ENCODE measurements around the gene MT1X.

The MT1X gene

DNA sequence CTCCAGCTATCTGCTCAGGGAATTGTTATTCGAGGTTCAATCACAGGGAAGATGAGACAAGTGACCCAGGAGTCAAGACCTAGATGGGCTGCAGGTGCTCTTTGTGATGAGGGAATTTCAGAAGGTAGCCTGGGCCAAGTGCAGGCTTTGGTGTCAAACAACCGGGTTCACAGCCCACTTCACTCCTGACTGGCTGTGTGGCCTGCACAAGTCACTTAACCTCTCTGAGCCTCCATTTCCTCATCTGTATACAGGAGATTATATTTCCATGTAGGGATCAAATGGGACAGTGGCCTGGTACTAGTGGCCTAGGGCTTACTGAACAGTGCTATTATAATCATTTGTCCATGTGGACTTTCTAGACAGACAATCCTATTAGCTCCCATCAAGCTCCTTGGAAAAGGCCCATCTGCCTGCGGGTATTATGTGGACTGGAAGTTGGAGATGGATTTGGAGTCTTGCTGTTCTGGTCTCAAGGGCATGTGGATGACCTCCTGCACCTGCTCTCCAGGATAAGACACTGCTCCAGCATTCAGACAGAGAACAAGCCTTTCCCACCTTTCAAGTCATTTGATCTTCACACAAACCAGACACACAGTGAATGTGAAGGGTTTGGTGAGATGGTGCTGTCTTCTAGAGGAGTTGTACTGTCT lies 3.1 kb upstream of the MT1X start:
- DNase-seq (ENCODE audit: low spot score): no peak

DNA sequence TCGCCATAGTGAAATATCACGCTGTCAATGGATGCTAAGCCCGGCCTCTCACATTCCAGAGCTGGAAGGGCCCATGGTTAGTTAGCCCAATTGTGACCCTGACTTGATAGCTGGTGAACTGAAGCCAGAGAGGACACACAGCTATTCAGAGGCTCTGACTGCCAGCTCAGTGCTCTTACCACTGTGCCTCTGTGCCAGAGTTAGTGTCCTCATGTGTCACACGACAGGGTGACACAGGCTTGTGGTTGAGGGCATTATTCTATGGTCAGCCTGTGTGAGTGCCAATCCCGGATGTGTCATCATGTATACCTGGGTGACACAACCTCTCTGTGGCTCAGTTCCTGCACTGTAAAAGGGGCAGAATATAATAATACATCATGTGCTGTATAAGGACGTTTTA lies 2.5 kb upstream of the MT1X start:
- no peak for DNase-seq (ENCODE audit: low spot score)

DNA sequence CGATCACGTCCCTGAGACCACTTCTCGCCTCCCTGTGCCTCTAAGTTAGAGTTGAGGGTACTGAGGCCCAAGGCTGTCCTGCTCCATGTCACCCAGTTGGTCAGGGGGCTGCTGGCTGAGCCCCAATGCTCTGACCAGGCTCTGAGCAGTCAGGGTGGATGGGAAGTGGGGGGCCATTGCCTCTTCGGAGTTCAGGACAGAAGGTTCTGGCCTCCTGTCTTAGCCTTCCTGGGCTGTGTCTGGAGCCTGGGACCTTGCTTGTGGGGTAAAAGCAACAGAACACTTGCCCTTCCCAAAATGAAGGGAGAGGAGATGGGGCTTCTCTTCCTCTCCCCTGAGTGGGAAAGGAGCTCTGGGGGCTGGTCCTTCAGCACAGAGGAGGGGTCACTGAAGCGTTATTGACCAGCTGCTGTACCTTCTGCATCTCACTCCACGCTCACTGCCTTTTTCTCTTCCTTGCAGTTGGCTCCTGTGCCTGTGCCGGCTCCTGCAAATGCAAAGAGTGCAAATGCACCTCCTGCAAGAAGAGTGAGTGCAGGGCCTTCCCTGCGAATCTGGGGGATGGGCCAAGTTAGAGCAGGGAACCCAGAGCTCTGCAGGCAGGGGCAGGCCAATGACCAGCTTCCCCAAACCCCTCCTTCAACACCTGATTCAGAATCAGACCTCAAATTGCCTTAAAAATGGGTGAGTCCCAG lies 580 bp downstream of the MT1X start:
- no peak for DNase-seq (ENCODE audit: low spot score)

DNA sequence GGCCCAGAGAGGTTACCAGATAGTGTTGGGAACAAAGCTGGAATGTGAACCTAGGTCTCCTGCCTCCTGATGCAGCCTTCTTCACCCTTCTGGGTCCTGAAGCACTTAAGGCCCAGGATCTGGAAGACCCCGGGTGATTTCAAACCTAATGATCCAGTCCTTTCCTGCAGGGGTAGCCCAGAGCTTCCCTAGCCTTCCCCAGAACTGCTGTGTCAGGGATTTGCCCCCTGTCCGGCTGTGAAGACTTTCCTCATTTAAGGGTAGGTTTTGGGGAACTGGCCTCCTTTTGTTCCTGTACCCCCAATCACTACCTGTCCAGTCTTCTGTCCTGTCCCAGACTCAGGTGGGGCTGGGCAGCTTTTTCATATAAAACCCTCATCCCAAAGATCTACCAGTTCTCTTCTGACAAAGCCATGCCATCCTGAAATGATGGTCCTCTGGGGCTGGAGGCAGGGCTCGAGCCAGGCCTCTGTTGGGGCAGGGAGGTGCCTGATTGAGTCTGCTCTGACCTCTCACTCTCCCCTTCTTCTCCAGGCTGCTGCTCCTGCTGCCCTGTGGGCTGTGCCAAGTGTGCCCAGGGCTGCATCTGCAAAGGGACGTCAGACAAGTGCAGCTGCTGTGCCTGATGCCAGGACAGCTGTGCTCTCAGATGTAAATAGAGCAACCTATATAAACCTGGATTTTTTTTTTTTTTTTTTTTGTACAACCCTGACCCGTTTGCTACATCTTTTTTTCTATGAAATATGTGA lies 1.3 kb downstream of the MT1X start:
- no peak for DNase-seq (ENCODE audit: low spot score)

DNA sequence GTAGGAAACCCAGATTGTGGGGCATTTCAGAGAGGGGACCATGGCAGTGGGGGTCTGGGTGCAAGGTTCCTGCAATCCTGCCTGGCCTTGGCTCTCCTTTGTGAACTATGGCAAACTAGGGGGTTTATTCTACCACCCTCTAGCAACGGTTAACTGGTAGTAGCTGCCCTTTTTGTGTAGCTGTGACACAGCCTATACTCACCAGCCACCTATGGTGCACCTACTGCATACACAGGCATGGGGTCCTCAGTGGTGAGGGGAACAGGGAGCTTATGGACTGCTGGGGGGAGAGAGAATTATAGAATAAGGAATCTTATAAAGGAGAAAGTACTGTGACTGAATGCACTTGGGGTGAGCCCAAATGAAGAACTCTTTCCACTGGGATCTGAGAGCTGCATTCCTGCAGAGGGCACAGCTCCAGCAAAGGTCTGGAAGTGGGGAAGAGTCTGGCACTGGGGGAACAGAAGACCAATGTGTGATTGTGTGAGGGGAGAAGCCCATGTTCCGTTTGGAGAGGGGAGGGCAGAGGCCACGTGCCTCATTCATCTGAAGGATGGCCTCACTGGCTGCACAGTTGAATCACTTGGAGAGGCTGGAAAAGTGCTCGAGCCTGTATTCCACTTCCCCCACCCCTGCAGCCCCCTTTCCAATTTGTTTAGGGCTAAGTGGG lies 2.1 kb downstream of the MT1X start:
- DNase-seq (ENCODE audit: low spot score): no peak

DNA sequence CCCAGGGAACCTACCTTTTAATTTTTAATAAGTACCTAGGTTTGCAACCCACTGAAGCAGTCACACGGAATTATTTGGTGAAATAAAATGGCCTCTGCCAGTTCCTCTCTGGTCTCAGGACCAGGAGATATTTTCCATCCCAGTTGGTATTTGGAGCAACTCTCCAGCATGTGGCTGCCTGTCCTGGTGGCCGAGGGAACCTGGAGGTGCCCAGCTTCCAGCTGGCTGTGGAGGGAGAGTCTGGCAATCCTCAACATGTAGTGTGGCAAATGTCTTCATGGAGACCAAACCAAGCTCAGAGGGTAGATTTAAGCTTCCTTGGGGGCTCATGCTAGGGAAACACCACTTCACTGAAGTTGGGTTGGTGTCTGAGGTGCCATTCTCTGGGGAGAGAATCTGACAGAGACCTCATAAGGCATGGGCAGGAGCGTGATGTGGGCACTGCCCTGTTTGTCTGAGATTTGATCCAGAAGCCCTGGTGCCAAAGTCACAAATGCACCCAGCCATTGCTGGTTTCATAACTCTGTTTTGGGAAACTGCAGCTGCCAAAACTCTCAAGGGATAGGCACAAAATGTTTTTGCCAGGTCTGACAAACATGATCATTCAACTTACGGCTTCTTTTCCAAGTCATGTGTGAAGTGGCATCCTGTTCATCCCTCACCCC lies 2.8 kb downstream of the MT1X start:
- DNase-seq (ENCODE audit: low spot score): no peak

DNA sequence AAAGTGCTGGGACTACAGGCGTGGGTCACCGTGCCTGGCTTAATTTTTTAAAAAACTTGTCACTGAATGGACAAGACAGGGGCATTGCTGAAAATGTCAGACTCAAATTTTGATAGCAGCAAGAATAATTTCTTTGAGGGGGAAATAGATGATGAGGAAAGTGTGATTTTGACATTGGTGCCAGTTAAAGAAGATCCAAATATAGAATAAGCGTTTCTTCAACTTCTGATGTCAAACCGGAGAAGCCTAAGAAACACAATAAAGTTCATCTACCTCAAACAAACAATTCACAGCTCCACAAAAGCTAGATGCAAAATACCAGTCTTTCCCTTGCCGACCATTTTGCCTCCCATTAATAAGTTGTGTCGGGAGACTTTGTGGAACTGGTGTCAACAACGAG lies 4.5 kb downstream of the MT1X start:
- no peak for DNase-seq (ENCODE audit: low spot score)

DNA sequence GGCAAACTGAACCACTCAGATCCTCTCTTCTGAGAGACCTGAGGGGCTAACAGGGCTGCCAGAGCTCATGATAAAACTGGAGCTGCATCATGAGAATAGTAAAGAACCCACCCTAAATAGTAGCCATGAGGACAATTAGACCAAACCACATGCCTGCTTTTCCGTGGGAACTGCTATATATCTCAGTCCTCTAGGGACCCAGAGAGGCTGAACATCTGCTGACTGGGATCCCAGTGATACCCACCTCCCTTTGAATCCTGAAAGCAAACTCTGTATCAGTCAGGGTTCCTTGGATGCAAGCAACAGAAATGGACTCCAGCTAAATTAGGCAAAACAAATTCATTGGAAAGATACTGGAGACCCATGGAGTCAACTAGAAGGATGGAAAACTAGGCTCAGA lies 6.5 kb downstream of the MT1X start:
- no peak for DNase-seq (ENCODE audit: low spot score)

DNA sequence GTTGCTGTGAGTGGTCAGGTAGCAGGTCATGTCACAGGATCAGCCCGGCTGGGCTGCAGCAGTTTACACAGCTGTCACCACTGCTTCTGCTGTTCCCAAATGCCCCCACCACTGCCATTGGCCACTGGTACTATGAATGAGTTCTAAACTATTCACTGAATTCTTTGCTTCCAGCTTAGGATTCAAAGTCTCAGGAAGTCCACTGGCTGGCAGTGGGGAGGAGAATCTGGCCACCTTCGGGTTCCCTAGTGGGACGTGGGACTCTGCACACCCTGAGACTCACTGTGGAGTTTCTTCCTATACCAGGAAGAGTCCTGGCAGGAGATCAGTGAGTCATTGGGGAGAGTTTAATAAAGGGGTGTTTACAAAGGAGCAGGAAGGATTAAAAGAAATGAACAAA lies 6.9 kb downstream of the MT1X start:
- DNase-seq (ENCODE audit: low spot score): no peak

DNA sequence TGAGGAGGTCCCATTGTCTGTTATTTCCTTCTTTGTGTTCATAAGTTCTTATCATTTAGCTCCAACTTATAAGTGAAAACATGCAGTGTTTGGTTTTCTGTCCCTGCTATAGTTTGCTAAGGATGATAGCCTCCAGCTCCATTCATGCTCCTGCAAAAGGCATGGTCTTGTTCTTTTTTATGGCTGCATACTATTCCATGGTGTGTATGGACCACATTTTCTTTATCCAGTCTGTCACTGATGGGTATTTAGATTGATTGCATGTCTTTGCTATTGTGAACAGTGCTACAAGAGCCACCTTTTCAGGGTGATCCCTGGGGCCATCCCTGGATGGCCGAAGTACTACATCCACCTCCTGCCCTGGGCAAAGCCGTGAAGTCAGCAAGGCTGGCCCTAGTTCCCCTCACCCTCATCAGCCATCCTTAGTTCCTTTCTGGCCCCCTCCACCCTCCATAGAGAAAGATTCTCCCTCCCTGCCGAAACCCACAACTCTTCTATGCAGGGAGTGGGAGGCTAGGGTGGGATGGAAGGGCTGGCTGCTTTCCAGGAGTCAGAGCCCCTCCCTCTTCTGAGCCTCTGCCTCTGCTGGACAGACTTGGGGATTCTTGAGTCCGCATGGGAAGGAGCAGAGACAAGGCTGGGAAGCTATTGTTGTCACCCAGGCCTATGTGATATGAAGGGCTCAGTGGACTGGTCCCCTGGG lies 8.3 kb downstream of the MT1X start:
- no peak for DNase-seq (ENCODE audit: low spot score)

DNA sequence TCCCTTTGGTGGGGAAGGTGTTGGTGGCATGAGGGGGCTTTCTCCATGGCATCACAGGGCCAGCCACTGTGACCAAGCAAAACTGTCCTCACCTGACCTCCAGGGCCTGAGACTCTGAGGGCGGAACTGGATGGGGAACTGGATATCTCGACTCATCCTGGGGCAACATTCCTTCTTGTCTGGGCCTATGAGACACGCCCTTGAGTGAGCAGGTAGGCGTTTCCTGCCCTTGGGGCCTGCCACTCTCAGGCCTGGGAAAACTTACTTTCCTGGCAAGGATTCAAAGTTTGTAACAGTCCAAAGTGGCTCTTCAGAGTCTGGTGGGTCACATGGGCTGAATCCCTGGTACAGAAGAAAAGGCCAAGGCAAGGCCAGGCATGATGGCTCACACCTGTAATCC lies 9.6 kb downstream of the MT1X start:
- no peak for DNase-seq (ENCODE audit: low spot score)

DNA sequence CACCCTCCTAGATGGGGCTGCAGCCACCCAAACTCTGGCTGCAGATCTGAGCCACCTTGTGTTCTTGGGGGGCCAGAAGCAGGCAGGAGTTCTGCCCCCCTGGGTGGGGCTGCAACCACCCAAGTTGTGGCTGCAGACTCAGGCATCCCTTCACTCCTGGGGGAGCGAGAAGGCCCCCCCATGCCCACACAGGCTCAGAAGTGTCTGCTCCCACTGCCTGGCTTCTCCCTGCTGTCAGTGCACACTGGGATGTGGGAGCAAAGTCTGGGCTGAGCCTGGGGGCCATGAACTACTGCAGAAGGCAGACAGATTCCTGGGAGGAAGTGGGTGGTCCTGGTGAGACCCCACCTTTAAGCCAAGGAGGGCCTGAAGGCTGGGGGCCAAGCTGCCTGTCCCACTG lies 13.0 kb downstream of the MT1X start:
- DNase-seq (ENCODE audit: low spot score): no peak

DNA sequence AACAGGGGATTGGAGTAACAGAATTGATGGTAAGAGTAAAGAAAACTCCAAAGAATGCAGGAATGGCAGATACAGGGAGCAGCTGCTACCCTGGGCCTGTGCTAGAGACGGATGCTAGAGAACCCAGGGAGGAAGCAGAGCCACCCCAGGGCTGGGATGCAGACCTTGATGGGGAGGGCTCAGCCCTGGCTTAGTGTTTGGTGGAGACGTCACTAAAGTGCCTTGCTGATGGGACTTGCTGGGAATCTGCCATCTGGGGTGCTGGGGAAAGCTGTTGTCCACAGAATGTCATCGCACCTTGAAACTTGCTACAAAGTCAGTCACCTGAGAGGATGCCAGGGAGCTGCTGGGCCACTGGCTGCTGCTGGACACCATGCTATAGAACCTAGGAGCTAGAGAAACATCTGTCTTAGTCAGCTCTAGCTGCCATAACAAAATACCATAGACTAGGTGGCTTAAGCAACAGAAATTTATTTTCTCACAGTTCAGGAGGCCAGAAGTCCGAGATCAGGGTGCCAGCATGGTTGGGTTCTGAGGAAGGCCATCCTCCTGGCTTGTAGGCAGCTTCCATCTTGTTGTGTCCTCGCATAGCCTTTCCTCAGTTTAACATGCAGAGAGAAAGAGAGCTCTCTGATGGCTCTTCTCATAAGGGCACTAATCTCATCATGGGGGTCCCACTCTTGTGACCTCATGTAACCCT lies 15.3 kb downstream of the MT1X start:
- DNase-seq (ENCODE audit: low spot score): no peak

DNA sequence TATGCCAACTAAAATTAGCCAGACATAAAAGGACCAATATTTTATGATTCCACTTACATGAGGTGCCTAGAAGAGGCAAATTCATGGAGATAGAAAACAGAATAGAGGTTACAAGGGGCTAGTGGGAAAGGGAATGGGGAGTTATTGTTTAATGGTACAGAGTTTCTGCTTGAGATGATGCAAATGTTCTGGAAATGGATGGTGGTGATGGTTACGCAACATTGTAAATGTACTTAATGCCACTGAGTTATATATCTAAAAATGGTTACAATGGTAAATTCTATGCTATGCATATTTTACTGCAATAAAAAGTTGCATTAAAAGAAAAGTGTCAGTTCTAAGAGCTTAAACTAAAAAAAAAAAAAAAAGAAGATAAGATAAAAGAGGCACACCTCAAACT lies 17.9 kb downstream of the MT1X start:
- no peak for DNase-seq (ENCODE audit: low spot score)

DNA sequence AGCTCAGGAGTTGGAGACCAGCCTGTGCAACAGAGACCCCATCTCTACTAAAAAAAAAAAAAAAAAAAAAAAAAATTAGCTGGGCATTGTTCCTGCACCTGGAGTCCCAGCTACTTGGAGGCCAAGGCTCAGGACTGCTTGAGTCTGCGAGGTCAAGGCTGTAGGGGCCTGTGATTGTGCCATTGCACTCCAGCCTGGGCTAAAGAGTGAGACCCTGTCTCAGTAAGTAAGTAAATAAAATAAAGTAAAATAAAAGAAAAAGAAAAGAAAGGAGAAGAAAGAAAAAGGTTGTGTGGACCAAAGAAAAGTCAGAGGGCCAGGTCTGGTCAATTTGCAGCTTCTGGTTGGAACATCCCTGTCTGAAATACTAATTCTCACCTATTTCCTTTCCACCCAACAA lies 18.4 kb downstream of the MT1X start:
- DNase-seq (ENCODE audit: low spot score): no peak

DNA sequence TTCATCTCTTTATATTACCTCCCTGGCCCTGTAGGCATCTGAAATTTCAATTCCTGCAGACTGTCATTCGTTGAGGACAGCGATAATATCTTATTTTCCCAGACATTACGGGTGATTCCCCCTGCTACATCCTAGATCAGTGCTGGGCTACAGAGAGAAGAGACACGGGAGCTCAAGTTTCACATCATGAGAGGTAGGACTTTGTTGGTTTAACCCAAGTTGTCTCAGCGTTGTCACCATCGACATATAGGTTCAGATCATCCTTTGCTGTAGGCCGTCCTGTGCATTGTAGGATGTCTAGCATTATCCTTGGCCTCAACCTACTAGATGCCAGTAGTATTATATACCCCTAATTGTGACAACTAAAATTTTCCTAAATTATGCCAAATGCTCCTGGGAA lies 19.3 kb downstream of the MT1X start:
- no peak for DNase-seq (ENCODE audit: low spot score)

DNA sequence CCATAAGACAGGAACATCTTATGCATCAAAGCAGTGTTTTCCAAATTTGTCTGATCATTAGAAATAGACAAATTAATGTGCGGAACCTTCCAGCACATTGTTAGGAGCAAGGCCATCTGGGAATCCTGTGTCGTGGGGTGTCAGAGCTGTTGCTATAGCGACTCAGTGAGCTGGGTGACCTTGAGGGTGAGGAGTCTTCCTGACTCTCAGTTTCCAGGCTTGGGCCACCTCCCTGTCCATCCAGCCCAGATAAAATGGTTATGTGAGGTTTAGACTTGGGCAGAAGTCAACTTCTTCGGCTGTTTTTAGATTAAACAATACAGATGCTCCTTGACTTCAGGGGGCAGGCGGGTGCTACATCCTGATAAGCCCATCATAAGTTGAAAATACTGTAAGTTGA lies 20.6 kb downstream of the MT1X start:
- no peak for DNase-seq (ENCODE audit: low spot score)

DNA sequence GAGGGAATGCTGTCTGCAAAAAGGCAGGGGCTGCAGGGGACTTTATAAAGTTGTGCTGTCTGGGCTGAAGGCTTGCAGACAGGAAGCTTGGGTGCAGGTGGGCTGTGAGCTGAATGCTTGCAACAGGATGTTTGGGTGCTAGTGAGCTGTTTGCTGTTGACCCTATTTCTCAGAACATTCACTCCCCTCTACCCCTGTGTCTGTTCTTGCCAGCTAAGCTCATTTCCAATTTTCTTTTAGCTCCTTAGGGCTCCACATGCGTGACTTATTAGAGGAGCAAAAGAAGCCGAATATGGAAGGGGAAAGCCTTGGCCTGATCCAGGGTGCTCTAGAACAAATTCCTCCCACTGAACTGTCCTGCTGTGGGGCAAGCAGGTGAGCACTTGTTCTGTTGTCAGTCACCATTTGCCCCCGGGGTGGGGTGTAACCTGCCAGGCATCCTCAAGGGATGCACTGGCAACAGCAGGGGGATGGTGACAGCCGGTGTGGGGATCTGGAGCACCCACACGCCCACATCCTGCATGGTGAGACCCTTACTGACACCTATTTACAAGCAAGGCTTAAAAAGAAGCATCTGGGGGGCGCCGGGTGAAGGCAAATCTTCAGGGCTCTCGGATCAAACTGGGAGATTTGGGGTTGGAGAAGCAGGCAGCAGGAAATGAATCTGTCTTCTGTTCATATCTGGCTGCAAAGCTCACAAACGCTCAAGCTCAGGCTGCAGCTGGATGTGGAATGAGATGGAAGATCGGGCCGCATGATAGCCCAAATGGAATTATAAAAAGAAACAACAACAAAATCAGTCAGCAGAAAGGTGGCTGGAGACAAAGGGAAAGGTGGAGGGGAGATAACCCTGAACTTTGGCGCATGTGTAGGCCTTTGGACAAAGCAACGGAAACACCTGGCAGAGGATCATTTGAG lies 26.5 kb downstream of the MT1X start:
- DNase-seq (ENCODE audit: low spot score): no peak

DNA sequence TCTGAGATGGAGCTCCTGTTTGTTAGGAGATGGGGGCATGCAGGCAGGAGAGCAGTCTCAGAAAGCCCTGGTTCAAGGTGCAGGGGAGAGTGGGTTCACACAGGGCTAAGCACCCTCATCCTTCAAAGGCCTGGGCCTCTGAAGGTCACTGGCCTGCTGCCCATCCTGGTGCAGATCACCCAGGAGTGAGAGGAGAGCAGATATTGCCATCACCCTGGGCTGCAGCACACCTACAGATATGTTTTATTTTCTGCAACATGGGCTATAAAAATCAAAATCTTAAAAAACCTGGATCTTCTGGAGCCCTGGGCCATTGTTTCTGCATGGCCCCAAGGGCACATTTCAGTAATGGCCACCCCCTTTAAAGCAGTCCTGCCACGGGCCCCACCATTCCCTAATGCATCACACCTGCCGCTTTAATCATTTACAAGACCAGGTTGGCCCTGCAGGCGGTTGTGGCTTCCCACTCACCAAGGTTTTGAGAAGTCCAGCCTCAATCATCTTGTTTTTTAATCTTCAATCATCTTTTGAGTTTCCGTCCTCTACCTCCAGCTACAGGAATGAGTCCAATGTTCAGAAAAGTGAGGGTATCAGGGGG lies 27.3 kb downstream of the MT1X start:
- no peak for DNase-seq (ENCODE audit: low spot score)

Data from kidney capillary endothelial cell (primary cell).